Fibroblast of peridontal ligament (primary cell): ENCODE results near the gene JAKMIP3.

Experiments used
- DNase-seq: peaks from one replicate; pipeline ENCODE4 v3.0.0-alpha.2; 2010; ENCODE audit errors: extremely low read depth

JAKMIP3 gene

DNA sequence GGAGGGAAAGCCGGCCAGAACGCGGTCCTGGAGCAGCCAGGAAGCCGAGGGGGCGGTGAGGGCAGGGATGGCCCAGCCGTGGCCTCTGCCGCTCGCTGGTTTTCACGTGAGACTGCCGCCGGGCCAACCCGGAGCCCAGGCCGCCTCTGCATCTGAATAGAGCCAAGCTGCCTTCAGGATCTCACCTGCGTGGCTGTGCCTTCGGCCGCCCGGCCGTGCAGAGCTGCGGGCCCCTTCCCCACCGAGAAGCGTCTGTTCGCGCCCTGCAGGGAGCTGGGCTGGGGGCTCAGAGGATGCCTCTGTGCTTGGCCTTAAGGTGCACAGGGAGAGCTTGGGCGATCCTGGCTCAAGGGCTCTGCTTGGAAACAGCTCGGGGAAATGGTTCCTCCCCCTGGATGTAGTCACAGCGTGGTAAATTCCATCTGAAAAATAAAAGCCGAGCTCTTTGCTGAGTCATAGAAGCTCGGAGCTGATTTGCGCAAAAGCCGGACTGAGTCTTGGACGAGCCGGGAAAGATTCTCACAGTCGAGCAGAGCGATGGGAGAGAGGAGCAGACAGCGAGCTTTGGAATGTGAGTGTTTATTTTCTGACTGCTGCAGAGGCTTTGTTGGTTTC is at the start of gene JAKMIP3:
Gene JAKMIP3, plus strand, starts transcription at position 456 of the 615 bp plus-strand sequence. CDS start 38,863 bp downstream, outside the sequence.
- peak; percentile 93 for DNase-seq

GRCh38 chr10:132016514-132016913 is 49.2 kb upstream of the JAKMIP3 start:
- DNase-seq: no peak

- no peak for DNase-seq
Measured at GRCh38 chr10:132018446-132018845, 47.3 kb upstream of the JAKMIP3 start.

- DNase-seq: no peak
Measured at GRCh38 chr10:132019366-132019765, 46.4 kb upstream of the JAKMIP3 start.

GRCh38 chr10:132020456-132020855 is 45.3 kb upstream of the JAKMIP3 start:
- DNase-seq: no peak

DNA sequence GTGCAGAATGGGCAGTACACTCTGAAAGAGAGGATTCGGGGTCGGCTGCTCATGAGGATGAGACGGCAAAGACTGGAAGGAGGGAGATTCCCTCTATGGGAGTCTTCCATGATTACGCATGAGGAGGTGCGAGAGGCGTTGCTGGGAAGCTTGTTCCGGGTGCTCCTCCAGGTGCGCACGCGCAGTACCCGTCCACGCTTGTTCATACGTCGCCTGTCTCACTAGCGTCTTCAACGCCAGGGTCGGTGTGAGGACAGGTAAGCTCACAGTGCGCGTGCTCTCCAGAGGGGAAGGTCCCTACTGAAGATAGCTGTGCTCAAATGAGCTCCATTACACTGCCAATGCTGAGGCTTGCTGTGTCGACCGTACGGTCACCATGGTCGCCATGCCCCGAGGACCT is 44.7 kb upstream of the JAKMIP3 start:
- no peak for DNase-seq

GRCh38 chr10:132021504-132022143 is 44.1 kb upstream of the JAKMIP3 start:
- DNase-seq: no peak

- DNase-seq: no peak
Measured at GRCh38 chr10:132022241-132022640, 43.5 kb upstream of the JAKMIP3 start.

DNA sequence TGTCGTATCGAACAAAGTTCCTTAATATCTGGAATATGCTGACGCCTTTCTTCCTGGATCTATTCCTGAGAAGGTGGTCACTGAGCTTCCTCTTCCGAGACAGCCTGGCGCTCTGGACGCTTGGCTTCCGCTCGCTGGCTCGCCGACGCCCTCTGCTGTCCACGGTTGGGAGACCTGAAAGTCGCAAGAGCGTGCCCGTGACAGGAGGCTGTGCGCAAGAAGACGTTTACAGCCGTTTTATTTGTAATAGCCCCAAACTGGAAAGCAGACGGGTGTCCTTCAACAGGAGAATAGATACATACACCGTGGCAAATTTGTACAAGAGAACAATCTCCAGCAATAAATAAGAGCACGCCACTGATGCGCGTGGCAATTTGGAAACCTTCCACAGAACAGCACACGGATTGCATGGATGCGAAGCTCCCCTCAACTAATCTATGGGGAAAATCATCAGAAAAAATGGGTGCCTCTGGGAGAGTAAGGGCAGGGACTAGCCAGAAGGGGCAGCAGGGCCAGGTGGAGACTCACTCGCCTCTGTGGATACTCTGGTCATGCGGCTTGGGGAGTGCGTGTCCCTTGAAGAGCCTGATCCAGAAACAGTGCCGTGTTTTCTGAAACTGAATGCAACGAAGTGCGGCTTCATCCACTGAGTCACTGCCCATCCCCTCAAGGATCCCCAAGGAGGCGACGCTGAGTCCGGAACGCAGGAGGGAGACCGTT is 42.5 kb upstream of the JAKMIP3 start:
- DNase-seq: peak; percentile 76

GRCh38 chr10:132027423-132027983 is 38.2 kb upstream of the JAKMIP3 start:
- DNase-seq: peak; percentile 9

- no peak for DNase-seq
Measured at GRCh38 chr10:132028706-132029105, 37.0 kb upstream of the JAKMIP3 start.

GRCh38 chr10:132030898-132031463 is 34.8 kb upstream of the JAKMIP3 start:
- DNase-seq: no peak

DNA sequence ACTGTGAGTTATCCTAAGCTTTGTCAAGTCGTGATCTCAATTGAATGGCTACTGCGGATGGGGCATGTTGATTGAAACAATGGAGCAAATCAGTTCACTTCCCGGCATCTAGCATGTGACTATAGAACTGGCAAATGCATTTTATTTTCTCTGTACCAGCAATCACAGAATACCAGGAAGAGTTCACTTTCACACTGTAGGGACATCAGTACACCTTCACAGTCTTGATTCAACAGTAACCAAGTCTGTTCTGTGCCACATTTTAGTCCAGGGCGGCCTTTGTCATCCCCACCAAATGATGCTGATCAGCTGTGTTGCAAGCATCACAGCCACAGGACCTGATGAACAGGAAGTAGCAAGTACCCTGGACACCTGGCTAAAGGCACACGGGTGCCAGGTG is 32.1 kb upstream of the JAKMIP3 start:
- no peak for DNase-seq

DNA sequence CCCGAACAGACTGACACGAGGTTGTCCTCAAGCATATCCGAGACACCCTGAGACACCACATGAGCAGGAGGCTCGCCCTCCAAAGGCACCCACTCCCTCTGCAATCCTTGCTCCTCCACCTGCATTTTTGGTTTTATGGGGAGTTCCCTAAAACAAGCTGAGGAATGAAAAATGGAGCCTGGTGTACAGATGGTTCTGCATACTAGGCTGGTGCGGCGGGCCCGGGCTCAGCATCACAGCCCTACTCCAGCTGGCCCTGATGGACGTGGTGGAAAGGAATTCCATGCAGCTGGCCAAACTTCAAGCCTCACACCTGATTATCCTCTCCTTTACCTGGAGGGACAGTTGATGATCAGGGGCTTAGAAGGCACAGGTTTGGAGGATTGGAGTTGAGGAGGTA is 30.3 kb upstream of the JAKMIP3 start:
- DNase-seq: no peak

DNA sequence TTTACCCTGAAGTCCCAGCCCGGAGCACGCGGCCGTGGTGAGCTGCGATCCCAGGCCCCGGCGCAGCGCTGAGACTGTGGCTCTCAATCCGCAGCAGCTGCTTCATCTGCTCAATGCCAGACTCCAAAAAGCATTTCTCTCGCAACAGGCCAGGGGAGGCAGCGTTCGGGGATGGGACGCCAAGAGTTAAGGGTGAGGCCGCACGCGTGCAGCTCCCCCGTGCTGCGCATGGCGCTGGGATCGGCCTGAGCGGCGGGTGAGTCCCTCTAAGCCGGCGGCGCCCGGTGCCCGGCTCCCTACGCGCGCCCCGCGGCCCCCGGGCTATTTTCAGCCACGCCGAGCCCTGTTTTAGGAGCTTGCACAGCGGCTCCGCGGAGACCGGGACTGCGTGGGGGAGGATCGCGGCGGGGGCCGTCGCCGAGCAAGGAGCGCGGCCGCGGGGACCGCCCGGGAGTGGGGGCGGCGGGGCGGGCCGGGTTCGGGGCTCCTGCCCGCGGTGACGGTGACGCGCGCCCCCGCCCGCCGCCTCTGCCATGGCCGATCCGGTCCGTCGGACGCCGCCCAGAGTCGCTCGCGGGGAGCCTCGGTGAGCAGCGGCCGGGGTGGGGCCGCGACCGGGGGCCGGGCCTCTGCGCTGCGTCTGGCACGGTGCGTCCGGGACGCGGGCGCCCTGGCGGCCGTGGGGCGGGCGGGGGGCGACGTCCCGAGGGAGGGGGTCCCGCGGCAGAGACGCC is 29.4 kb upstream of the JAKMIP3 start:
- DNase-seq: peak; percentile 8

GRCh38 chr10:132036887-132037675 is 28.7 kb upstream of the JAKMIP3 start:
- no peak for DNase-seq

DNA sequence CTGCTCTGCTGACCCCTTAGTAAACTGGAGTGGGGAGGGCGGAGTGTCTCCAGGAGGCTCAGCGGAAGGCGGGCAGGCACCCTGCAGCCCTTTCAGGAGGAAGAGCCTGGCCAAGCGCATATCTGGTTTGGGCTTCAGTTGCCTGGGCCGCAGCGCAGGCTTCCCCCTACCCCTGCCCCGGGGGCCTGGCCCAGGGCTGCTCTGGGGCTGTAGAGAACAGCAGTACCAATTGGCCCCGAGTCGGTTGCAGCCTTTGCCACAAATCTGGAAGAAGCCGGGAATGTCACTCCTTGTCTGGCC is 28.1 kb upstream of the JAKMIP3 start:
- DNase-seq: no peak

- no peak for DNase-seq
Measured at GRCh38 chr10:132039371-132039770, 26.4 kb upstream of the JAKMIP3 start.

DNA sequence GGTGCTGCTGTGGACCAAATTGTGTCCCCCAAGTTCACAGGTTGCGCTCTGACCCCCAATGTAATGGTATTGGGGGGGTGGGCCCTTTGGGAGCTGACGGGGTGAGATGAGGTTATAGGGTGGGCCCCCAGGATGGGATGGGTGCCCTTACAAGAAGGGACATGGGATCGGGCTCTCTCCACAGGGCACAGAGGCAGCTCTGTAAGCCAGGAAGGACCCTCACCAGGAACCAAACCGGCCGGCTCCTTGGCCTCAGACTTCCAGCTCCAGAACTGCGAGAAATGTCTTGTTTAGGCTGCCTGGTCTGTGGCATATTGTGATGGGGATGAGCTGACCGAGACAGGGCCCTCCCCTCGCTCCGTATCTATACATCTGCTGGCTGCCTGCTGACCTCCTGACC is 25.7 kb upstream of the JAKMIP3 start:
- no peak for DNase-seq

GRCh38 chr10:132041340-132041739 is 24.4 kb upstream of the JAKMIP3 start:
- DNase-seq: no peak
